ENCODE measurements around the gene CMTM7. TPM values are rescaled to one million over a fixed set of nuclear protein-coding genes. Genes with fewer than 3 reads are reported as not detected.

CMTM7 gene
- total RNA-seq, 1 donor from 2014 or later = 2.9 TPM

- Histone ChIP-seq H3K27me3 (ENCODE audit: low read depth) (no peaks in the 10 kb centered on the region), H3K27ac (replicated peaks) (no peak overlapping the region), H3K36me3 (peaks cover 7% of the 10 kb centered on the region), H3K4me3 (no peak overlapping the region), H3K4me1 (peaks cover 35% of the 10 kb centered on the region), H3K9me3 (replicated peaks) (no peaks in the 10 kb centered on the region)
- intact Hi-C loops (cut with micrococcal nuclease) = no loop called here
- no peak for TF ChIP-seq CTCF (IDR thresholded peaks at IDR 0.05; ENCODE audit: borderline replicate concordance)
- no peak for DNase-seq
Observed at GRCh38 chr3:32493437-32494414, 102.1 kb downstream of the CMTM7 start.

- Histone ChIP-seq H3K4me1 (peaks cover 36% of the 10 kb centered on the region), H3K27ac (replicated peaks) (no peak overlapping the region), H3K36me3 (peaks cover 7% of the 10 kb centered on the region), H3K4me3 (no peak overlapping the region), H3K9me3 (replicated peaks) (no peaks in the 10 kb centered on the region), H3K27me3 (ENCODE audit: low read depth) (no peaks in the 10 kb centered on the region)
- intact Hi-C loops (cut with micrococcal nuclease) = no loop called here
- no peak for DNase-seq
- no peak for TF ChIP-seq CTCF (IDR thresholded peaks at IDR 0.05; ENCODE audit: borderline replicate concordance)
Observed at GRCh38 chr3:32495085-32495484, 103.4 kb downstream of the CMTM7 start.

GRCh38 chr3:32495609-32496008, 104.0 kb downstream of the CMTM7 start:
- no peak for TF ChIP-seq CTCF (IDR thresholded peaks at IDR 0.05; ENCODE audit: borderline replicate concordance)
- intact Hi-C loops (cut with micrococcal nuclease) = no loop called here

GRCh38 chr3:32498252-32498651, 106.6 kb downstream of the CMTM7 start:
- Histone ChIP-seq H3K4me3 (no peak overlapping the region), H3K9me3 (replicated peaks) (no peaks in the 10 kb centered on the region), H3K27me3 (ENCODE audit: low read depth) (no peaks in the 10 kb centered on the region), H3K36me3 (no peaks in the 10 kb centered on the region), H3K4me1 (peaks cover 60% of the 10 kb centered on the region), H3K27ac (replicated peaks) (no peak overlapping the region)
- intact Hi-C loops (cut with micrococcal nuclease) = no loop called here
- DNase-seq = no peak
- no peak for TF ChIP-seq CTCF (IDR thresholded peaks at IDR 0.05; ENCODE audit: borderline replicate concordance)

More at GRCh38 chr3:32495609-32496008, 104.0 kb downstream of the CMTM7 start:
- no peak overlapping the region for H3K4me3 ChIP-seq
- peaks cover 7% of the 10 kb centered on the region for H3K36me3 ChIP-seq
- no peaks in the 10 kb centered on the region for H3K27me3 ChIP-seq (ENCODE audit: low read depth)
- no peak overlapping the region for H3K27ac ChIP-seq (replicated peaks)
- no peaks in the 10 kb centered on the region for H3K9me3 ChIP-seq (replicated peaks)
- no peak for DNase-seq
- H3K4me1 ChIP-seq = peaks cover 41% of the 10 kb centered on the region

- intact Hi-C loops (cut with micrococcal nuclease) = no loop called here
- H3K4me1 ChIP-seq = peaks cover 54% of the 10 kb centered on the region
Observed at GRCh38 chr3:32498992-32499391, 107.3 kb downstream of the CMTM7 start.

More at GRCh38 chr3:32498992-32499391, 107.3 kb downstream of the CMTM7 start:
- H3K9me3 ChIP-seq (replicated peaks) = no peaks in the 10 kb centered on the region
- H3K36me3 ChIP-seq = no peaks in the 10 kb centered on the region
- no peak overlapping the region for H3K4me3 ChIP-seq
- no peak for DNase-seq
- TF ChIP-seq CTCF (IDR thresholded peaks at IDR 0.05; ENCODE audit: borderline replicate concordance) = no peak
- H3K27me3 ChIP-seq (ENCODE audit: low read depth) = no peaks in the 10 kb centered on the region
- H3K27ac ChIP-seq (replicated peaks) = no peak overlapping the region

All from left ventricle myocardium inferior (tissue), 1 donor.